IPS-15b (cell line): ENCODE data around the gene BACE2.

Source experiments
- H3K27me3 ChIP-seq: one replicate; pipeline ENCODE4 v1.6.1; 2013; ENCODE audit warnings: low read length; ENCODE audit not compliant: control insufficient read depth, insufficient read depth
- H3K36me3 ChIP-seq: one replicate; pipeline ENCODE4 v1.6.1; 2013; ENCODE audit warnings: low read length; ENCODE audit not compliant: control insufficient read depth, insufficient read depth
- H3K4me1 ChIP-seq: one replicate; pipeline ENCODE4 v1.6.1; 2013; ENCODE audit warnings: mild to moderate bottlenecking, low read length; ENCODE audit not compliant: control insufficient read depth, insufficient read depth
- H3K4me3 ChIP-seq: one replicate; pipeline ENCODE4 v1.5.1; 2013; ENCODE audit warnings: low read depth, low read length
- H3K9ac ChIP-seq: one replicate; pipeline ENCODE4 v1.6.1; 2013; ENCODE audit warnings: low read depth, mild to moderate bottlenecking, low read length
- H3K9me3 ChIP-seq: one replicate; pipeline ENCODE4 v1.6.1; 2013; ENCODE audit warnings: mild to moderate bottlenecking, low read length; ENCODE audit not compliant: control insufficient read depth, insufficient read depth

BACE2 gene

DNA sequence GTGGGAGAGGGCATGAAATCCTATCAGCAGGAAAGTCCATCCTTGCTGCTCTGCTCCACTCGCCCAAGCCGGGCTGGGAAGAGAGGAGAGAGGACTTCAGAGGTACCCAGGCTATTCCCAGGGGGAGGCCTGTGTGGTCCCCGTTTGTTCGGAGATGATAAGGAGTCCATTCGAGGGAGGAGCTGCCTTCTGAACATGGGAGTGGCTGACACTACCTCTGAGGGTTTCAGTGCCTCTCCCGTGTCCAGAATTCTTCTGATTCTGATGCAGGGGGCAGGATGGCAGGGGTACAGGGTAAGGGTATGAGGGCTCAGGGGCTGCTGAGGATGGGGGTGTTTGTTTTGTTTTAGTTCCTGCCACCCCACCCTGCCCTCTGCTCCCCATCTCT lies 40.4 kb downstream of the BACE2 start:
- Histone ChIP-seq H3K9ac (no peak overlapping the region), H3K4me1 (no peaks in the 10 kb centered on the region), H3K9me3 (no peaks in the 10 kb centered on the region), H3K4me3 (no peak overlapping the region), H3K36me3 (no peaks in the 10 kb centered on the region), H3K27me3 (no peaks in the 10 kb centered on the region)

DNA sequence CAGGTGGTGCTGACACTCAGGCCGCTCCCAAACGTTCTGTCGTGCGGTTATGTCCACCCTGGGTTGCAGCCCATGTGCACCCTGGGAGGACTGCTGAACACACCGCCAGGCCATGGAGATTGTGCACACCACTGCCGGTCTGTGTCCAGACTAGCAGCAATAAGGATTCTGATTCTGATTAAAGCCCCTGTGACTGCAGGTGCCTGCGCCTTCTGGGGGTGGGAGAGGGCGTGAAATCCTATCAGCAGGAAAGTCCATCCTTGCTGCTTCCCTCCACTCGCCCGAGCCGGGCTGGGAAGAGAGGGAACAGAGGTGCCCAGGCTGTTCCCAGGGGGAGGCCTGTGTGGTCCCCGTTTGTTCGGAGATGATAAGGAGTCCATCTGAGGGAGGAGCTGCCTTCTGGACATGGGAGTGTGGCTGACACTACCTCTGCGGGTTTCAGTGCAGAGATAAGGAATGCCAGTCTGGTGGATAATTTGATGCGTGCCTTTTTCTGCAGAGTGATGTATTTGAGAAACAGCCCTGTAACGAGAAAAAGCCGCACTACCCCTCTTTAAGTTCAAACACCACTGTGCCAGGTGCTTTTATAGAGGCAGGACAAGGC lies 41.2 kb downstream of the BACE2 start:
- Histone ChIP-seq H3K9me3 (no peaks in the 10 kb centered on the region), H3K4me1 (no peaks in the 10 kb centered on the region), H3K4me3 (no peak overlapping the region), H3K9ac (no peak overlapping the region), H3K27me3 (no peaks in the 10 kb centered on the region), H3K36me3 (no peaks in the 10 kb centered on the region)

DNA sequence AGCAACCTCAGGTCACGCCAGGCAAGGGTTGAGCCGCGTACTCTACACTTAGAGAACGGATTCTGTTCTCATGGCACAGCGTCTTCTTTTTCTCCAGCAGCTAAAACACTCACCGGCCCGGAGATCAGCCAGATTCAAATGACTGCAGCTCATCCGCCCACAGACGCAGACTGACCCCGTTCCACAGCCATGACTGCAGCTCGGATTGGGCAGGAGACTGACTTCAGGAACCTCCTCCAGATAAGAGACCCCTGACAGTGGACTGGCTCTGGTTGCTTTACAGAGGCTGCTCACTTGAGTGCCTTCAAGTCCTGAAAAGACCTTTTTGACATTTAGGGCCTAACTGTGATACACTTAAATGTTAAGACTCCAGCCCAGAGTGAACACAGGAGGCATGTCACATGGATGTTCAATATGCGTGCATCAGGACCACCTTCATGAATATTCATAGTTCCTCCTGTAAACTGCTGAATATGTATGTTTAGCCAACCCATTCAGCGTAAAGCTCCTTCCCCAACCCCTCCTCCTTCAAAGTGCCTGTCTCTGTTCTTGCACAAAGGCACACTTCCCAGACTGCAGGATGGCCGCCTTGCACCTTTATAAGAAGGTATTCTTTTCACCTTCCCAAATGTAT lies 42.6 kb downstream of the BACE2 start:
- Histone ChIP-seq H3K4me1 (no peaks in the 10 kb centered on the region), H3K36me3 (no peaks in the 10 kb centered on the region), H3K9ac (no peak overlapping the region), H3K27me3 (no peaks in the 10 kb centered on the region), H3K4me3 (no peak overlapping the region), H3K9me3 (no peaks in the 10 kb centered on the region)

DNA sequence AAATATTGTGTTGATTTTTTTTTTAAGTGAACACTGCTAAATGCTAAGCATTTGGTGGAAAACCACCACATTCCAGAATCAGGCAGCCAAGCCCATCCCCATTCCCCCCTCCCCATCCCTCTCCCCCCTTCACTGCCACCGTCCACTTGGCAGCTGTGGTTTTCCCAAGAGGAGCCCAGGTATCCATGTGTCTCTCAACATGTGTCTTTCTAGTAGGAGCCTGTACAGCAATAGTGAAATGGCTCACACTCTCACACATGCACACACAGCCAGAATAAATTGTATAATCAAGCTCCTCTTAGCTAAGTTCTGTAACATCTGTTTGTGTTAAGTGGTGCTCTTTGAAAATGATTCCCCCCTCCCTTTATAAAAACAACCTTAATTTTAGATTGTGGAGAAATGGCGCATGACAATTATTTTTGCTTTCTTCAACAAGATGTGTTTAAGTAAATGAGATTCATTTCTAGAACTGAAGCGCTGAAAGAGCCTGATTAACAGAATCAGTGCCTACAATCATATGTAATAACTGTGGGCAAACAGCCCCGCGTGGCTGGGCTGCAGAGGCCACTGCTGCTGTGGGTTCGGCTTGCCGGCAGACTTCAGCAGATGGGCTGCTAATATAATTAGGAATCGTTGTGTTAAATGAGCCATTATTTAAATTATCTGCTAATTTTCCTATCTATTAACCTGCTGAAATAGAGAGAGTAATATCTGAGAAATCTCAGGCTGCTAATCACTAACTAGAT lies 43.3 kb downstream of the BACE2 start:
- no peaks in the 10 kb centered on the region for H3K9me3 ChIP-seq
- H3K9ac ChIP-seq, result no peak overlapping the region
- H3K36me3 ChIP-seq, result no peaks in the 10 kb centered on the region
- no peak overlapping the region for H3K4me3 ChIP-seq
- H3K27me3 ChIP-seq, result no peaks in the 10 kb centered on the region
- no peaks in the 10 kb centered on the region for H3K4me1 ChIP-seq

DNA sequence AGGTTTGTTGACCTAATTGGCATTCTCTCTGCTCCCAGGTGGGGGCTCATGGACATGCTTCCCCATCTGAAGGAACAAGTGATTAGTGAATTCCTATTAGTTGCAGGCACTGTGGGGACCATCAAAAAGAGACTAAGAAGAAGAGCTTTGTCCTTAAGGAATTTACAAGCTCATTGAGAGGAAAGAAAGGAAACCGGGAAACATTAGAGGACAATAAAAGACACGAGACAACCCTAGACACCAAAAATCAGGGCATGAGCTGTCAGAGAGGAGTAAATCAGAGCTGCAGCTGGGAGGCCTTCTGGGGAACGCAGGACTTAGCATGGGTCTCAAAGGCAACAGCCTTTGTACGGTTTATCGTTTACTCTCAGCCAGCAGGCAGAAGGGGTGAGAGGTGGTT lies 45.1 kb downstream of the BACE2 start:
- H3K27me3 ChIP-seq, result no peaks in the 10 kb centered on the region
- no peak overlapping the region for H3K4me3 ChIP-seq
- H3K4me1 ChIP-seq, result no peaks in the 10 kb centered on the region
- no peaks in the 10 kb centered on the region for H3K36me3 ChIP-seq
- H3K9me3 ChIP-seq, result no peaks in the 10 kb centered on the region
- H3K9ac ChIP-seq, result no peak overlapping the region

DNA sequence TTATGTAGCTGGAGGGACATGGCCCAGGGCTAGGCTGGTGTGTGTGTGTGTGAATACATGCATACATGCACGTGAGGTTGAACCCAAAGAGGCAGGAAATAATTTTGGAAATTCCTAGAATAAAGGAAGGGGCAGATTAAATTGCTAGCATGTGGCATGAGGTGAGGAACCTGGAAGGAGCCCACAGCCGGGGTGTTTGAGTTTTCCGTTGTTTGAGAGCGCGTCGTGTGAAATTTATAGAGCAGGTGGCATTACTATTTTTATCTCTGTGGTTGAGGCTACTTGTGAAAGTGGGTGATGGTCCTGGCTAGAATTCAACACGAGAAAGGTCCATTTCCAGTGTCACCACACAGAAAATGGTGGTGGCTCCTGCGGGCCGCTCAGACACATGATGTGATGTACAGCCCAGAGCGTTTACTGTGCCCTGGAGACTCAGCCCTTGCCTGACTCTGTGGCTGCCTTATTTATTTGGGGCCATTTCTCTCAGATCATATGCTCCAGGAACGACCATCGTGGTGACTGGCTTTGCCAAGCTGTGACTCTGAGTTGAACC lies 48.0 kb downstream of the BACE2 start:
- Histone ChIP-seq H3K27me3 (no peaks in the 10 kb centered on the region), H3K9ac (no peak overlapping the region), H3K4me1 (no peaks in the 10 kb centered on the region), H3K9me3 (no peaks in the 10 kb centered on the region), H3K36me3 (no peaks in the 10 kb centered on the region), H3K4me3 (no peak overlapping the region)

DNA sequence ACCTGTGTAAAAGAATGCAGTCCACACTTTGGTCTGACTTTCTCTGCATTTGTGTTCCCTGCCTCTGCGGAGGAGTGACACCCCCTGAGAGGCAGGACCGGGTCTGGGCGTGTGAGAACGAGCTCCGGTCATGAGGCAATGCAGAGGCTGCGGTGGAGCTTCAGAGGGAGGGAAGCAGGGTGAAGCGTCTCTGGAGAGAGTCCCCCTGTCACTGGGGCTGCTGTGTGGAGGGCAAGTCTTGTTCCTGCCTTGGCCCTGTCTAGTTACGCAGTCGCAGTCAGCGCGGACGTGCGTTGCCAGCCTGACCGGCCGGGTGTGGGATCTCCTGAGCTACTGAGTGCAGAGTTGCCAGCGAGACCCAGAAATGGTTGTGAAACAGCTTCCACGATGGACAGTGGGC lies 48.5 kb downstream of the BACE2 start:
- no peaks in the 10 kb centered on the region for H3K27me3 ChIP-seq
- no peak overlapping the region for H3K9ac ChIP-seq
- no peaks in the 10 kb centered on the region for H3K4me1 ChIP-seq
- no peaks in the 10 kb centered on the region for H3K36me3 ChIP-seq
- H3K9me3 ChIP-seq, result no peaks in the 10 kb centered on the region
- no peak overlapping the region for H3K4me3 ChIP-seq

DNA sequence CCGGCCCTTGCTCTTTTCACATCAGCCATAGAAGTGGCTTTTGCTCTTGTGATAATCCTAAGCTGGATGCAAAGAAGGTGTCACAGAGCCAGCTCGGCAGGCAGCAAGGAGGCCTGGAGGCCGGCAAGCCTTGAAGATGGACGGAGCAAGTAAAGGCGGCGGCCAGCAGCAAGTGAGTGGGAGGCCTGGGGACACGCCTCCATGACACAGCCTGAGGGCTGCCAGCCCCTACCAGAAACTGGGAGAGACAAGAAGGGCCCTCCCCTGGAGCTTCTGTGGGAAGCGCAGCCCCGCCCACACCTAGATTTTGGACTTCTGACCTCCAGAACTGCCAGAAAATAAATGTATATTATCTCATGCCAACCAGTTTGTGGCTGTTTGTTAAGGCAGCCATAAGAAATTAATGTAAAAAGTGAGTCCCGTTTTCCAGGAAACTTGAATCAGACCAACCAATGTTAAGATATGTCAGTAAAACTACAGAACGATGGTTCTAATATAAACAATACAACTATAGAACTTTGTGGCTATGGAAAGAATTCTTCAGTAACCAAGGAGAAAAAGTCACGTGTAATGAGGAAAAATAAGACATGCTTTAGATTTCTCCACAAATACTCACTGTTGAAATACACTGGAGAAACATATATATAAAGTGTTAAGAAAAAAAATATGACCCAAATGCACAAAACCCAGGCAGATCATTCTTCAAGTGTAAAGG lies 49.9 kb downstream of the BACE2 start:
- H3K4me3 ChIP-seq, result no peak overlapping the region
- no peaks in the 10 kb centered on the region for H3K27me3 ChIP-seq
- H3K9ac ChIP-seq, result no peak overlapping the region
- no peaks in the 10 kb centered on the region for H3K9me3 ChIP-seq
- H3K36me3 ChIP-seq, result no peaks in the 10 kb centered on the region
- no peaks in the 10 kb centered on the region for H3K4me1 ChIP-seq

DNA sequence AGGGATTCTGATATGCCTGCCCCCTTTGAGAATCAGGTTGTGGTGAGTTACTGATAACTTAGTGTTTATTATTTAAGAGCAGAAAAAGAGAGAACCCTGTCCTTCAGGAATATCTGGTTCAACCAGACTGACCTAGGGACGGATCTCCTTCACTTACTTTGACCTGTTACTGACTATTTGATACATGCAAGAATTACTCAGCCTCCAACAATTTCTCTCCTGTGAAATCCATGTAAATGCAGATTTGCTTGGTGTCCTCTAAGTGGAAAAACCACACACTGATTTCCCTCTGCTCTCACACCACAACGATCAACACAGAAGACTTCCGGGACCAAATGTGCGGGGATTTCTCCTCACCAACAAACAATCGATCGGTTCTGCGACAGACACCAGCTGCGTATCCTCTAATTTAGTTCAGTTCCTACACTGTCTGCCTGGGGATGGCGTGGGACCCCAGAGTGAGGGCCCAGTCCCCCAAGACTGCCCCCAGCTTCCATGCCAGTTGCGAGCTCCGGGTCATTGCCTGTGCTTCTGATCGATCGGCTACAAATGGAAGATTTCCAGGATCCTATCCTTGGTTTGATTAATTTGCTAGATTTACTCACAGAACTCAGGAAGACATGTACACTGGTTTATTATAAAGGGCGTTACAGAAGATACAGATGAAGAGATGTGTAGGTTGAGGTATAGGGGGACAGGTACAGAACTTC lies 51.7 kb downstream of the BACE2 start:
- H3K36me3 ChIP-seq, result no peaks in the 10 kb centered on the region
- H3K4me3 ChIP-seq, result no peak overlapping the region
- no peaks in the 10 kb centered on the region for H3K27me3 ChIP-seq
- H3K9me3 ChIP-seq, result no peaks in the 10 kb centered on the region
- H3K4me1 ChIP-seq, result no peaks in the 10 kb centered on the region
- no peak overlapping the region for H3K9ac ChIP-seq

DNA sequence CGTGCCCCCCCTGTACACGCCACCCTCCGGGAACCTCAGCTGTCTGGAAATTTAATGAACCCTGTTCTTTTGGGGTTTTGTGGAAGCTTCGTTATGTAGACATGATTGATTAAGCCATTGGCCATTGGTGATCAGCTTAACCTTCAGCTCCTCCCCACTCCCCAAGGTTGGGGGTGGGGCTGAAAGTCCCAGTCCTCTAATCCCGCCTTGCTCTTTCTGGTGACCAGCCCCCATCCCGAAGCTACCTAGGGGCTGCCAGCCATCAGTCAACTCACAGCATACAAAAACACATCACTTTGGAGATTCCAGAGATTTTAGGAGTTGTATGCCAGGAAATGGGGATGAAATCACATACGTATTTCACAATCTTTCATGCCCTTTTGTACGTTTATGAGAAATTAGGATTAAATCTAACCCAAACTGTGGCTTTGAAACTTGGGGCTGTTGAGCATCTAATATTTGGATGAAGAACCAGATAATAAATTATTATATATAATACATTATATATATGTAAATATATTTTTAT lies 52.3 kb downstream of the BACE2 start:
- Histone ChIP-seq H3K4me3 (no peak overlapping the region), H3K9me3 (no peaks in the 10 kb centered on the region), H3K9ac (no peak overlapping the region), H3K36me3 (no peaks in the 10 kb centered on the region), H3K4me1 (no peaks in the 10 kb centered on the region), H3K27me3 (no peaks in the 10 kb centered on the region)
